Activated CD8-positive, alpha-beta memory T cell treated with anti-CD3 and anti-CD28 coated beads for 36 hours (primary cell): ENCODE measurements around the gene PDIA4. TPM values are rescaled to one million over a fixed set of nuclear protein-coding genes. Genes with fewer than 3 reads are reported as not detected.
"Not testable (repeated sequence)": the region's sequence is repeated elsewhere in the genome, so short reads cannot be mapped to it uniquely, and the experiment has no call there.

Experiments
- CTCF ChIA-PET: fragments of 350-600 bp; sonication (Branson Sonifier 250); formaldehyde crosslinking; loops from one replicate; lab custom pipeline; 2021; ENCODE audit warnings: antibody characterized with exemption; lab: Charles Lee
- POLR2A ChIA-PET: fragments of 350-600 bp; sonication (Branson Sonifier 250); formaldehyde crosslinking; loops from one replicate; lab custom pipeline; 2021; ENCODE audit warnings: antibody characterized with exemption; lab: Charles Lee
- total RNA-seq, 2 experiments: library from RNA; stranded (reverse); gene quantifications; one replicate each; pipeline ENCODE4 v1.2.3, GENCODE V29; 2021

PDIA4 gene
- total RNA-seq, 2 experiments from 2014 or later = 97.8 to 99.4 TPM

GRCh38 chr7:149043936-149044335 is 15.6 kb upstream of the PDIA4 start:
- POLR2A ChIA-PET = no interaction called here
- CTCF ChIA-PET = no interaction called here

GRCh38 chr7:149041350-149041749 is 13.0 kb upstream of the PDIA4 start:
- ChIA-PET CTCF (no interaction called here), POLR2A (no interaction called here)

- POLR2A ChIA-PET, CTCF ChIA-PET: not testable (repeated sequence)
These were observed 10.3 kb upstream of the PDIA4 start for GRCh38 chr7:149038641-149039040.

- ChIA-PET POLR2A (no interaction called here), CTCF (no interaction called here)
These were observed 8.4 kb upstream of the PDIA4 start for GRCh38 chr7:149036676-149037075.

GRCh38 chr7:149031353-149031910 is 3.1 kb upstream of the PDIA4 start:
- ChIA-PET CTCF (no interaction called here), POLR2A (no interaction called here)

GRCh38 chr7:149030439-149030838 is 2.1 kb upstream of the PDIA4 start:
- POLR2A ChIA-PET = not testable (repeated sequence)

GRCh38 chr7:149027611-149028345 is 527 bp downstream of the PDIA4 start:
- POLR2A ChIA-PET = interaction anchor here (0.6 to 2.0 kb wide), 5 partner anchors 11 to 254 kb away, joined by 3 to 16 read pairs (median 3); no protein-coding TSS in a partner anchor
- CTCF ChIA-PET = interaction anchor here (1.0 to 2.4 kb wide), 3 partner anchors 16 to 98 kb away, joined by 3 to 9 read pairs (median 4); no protein-coding TSS in a partner anchor

More at GRCh38 chr7:149030439-149030838, 2.1 kb upstream of the PDIA4 start:
- CTCF ChIA-PET = interaction anchor here (0.9 kb wide), 1 partner anchor 36 kb away, joined by 4 read pairs; no protein-coding TSS in a partner anchor

GRCh38 chr7:149027055-149027454 is 1.2 kb downstream of the PDIA4 start:
- CTCF ChIA-PET = interaction anchor here (0.7 to 2.4 kb wide), 5 partner anchors 12 to 142 kb away, joined by 3 to 9 read pairs (median 3); no protein-coding TSS in a partner anchor
- POLR2A ChIA-PET = interaction anchor here (0.6 to 2.0 kb wide), 5 partner anchors 10 to 329 kb away, joined by 3 to 16 read pairs (median 5); no protein-coding TSS in a partner anchor

GRCh38 chr7:149023662-149024061 is 4.6 kb downstream of the PDIA4 start:
- ChIA-PET CTCF (interaction anchor here (1.3 kb wide), 1 partner anchor 42 kb away, joined by 4 read pairs; no protein-coding TSS in a partner anchor), POLR2A (no interaction called here)

- ChIA-PET CTCF (interaction anchor here (1.3 kb wide), 1 partner anchor 43 kb away, joined by 4 read pairs; no protein-coding TSS in a partner anchor), POLR2A (no interaction called here)
These were observed 5.4 kb downstream of the PDIA4 start for GRCh38 chr7:149022756-149023360.

- CTCF ChIA-PET = no interaction called here
- POLR2A ChIA-PET = no interaction called here
These were observed 6.6 kb downstream of the PDIA4 start for GRCh38 chr7:149021725-149022062.

GRCh38 chr7:149020483-149020882 is 7.8 kb downstream of the PDIA4 start:
- CTCF ChIA-PET = no interaction called here
- POLR2A ChIA-PET = no interaction called here

- CTCF ChIA-PET = interaction anchor here (1.3 kb wide), 1 partner anchor 11 kb away, joined by 3 read pairs; no protein-coding TSS in a partner anchor
- POLR2A ChIA-PET = interaction anchor here (0.8 kb wide), 1 partner anchor 10 kb away, joined by 3 read pairs; no protein-coding TSS in a partner anchor
These were observed 11.4 kb downstream of the PDIA4 start for GRCh38 chr7:149016876-149017275.

GRCh38 chr7:149014309-149014708 is 14.0 kb downstream of the PDIA4 start:
- POLR2A ChIA-PET = no interaction called here
- CTCF ChIA-PET = no interaction called here

- CTCF ChIA-PET = no interaction called here
- POLR2A ChIA-PET = no interaction called here
These were observed 14.4 kb downstream of the PDIA4 start for GRCh38 chr7:149013876-149014275.

GRCh38 chr7:149012730-149013129 is 15.6 kb downstream of the PDIA4 start:
- CTCF ChIA-PET, POLR2A ChIA-PET: not testable (repeated sequence)

GRCh38 chr7:149011491-149011890 is 16.8 kb downstream of the PDIA4 start:
- ChIA-PET CTCF (interaction anchor here (0.7 to 1.3 kb wide), 2 partner anchors 13 to 16 kb away, joined by 3 read pairs; partner anchors contain the start of gene PDIA4), POLR2A (interaction anchor here (0.5 kb wide), 1 partner anchor 116 kb away, joined by 6 read pairs; no protein-coding TSS in a partner anchor)

- ChIA-PET POLR2A (no interaction called here), CTCF (interaction anchor here (1.2 kb wide), 1 partner anchor 81 kb away, joined by 5 read pairs; no protein-coding TSS in a partner anchor)
These were observed 17.9 kb downstream of the PDIA4 start for GRCh38 chr7:149010451-149010850.

- ChIA-PET CTCF (interaction anchor here (0.6 to 1.3 kb wide), 3 partner anchors 56 to 82 kb away, joined by 4 to 6 read pairs (median 5); no protein-coding TSS in a partner anchor), POLR2A (no interaction called here)
These were observed 18.8 kb downstream of the PDIA4 start for GRCh38 chr7:149009527-149009926.
